K562 (cell line): ENCODE measurements around the gene ENDOU. TPM values are rescaled to one million over a fixed set of nuclear protein-coding genes. Genes with fewer than 3 reads are reported as not detected.
A peak's percentile ranks its signal among the peaks of the same experiment; 100 is the strongest.

ENCODE experiments used
- CEBPG ChIP-seq, 3 experiments: fragments of 200-800 bp in 1 of 3; sonication (Bioruptor generic) in 1 of 3; sonication (generic) in 1 of 3; formaldehyde crosslinking in 1 of 3; IDR thresholded peaks in 2 of 3; conservative IDR thresholded peaks in 1 of 3; 2 replicates each; pipeline versions ENCODE4 v1.6.1 to v1.8.0; 2016 to 2022; ENCODE audit warnings: missing compliant biosample characterization in 2 of 3, missing genetic modification characterization in 2 of 3, mild to moderate bottlenecking in 1 of 3, missing genetic modification reagents in 1 of 3
- TCF7L2 ChIP-seq: fragments of 150-350 bp; IDR thresholded peaks from 2 replicates; pipeline ENCODE4 v1.6.1; 2016; ENCODE audit warnings: low read depth, mild to moderate bottlenecking, low read length, moderate library complexity
- ZNF124 ChIP-seq: sonication (generic); formaldehyde crosslinking; IDR thresholded peaks from 2 replicates; pipeline ENCODE4 v1.8.1; 2022; ENCODE audit warnings: missing genetic modification reagents
- polyA plus RNA-seq, 8 experiments: library from polyadenylated mRNA; depleted of rRNA in 4 of 8; stranded (reverse) in 5 of 8; unstranded in 3 of 8; fragments of >200 nt; fragmentation: Nextera tagmentation in 2 of 8; fragmentation: Illumina TruSeq in 1 of 8; extraction: Ambion mirVana in 2 of 8; extraction: Trizol in 1 of 8; gene quantifications; 2 replicates each; pipeline versions ENCODE4 v1.2.1 to v1.2.3, GENCODE V29; 2011 to 2014; ENCODE audit warnings: inconsistent platforms in 1 of 8, missing spikeins in 1 of 8
- total RNA-seq, 7 experiments: library from RNA; depleted of rRNA in 6 of 7; stranded (reverse); fragments of >200 nt in 6 of 7; fragmentation: Illumina TruSeq in 2 of 7; extraction: Trizol in 2 of 7; gene quantifications; 2 replicates each; pipeline versions ENCODE4 v1.2.1 to v1.2.3, GENCODE V29; 2011 to 2021; ENCODE audit warnings: low replicate concordance in 1 of 7
- TF ChIP-seq, protein P1 (sequence below): fragments of 450-650 bp; IDR thresholded peaks from 2 replicates; pipeline ENCODE4 v1.6.1; 2017; ENCODE audit warnings: antibody characterized with exemption
- TF ChIP-seq, protein P2 (sequence below), 2 experiments: fragments of 450-650 bp in 1 of 2; sonication (generic) in 1 of 2; formaldehyde crosslinking in 1 of 2; IDR thresholded peaks in 1 of 2; conservative IDR thresholded peaks in 1 of 2; 2 replicates each; pipeline versions ENCODE4 v1.6.1 to v1.8.1; 2016 to 2023; ENCODE audit warnings: mild to moderate bottlenecking in 2 of 2, moderate library complexity in 2 of 2, inconsistent platforms in 1 of 2, missing genetic modification reagents in 1 of 2
- TF ChIP-seq, protein P3 (sequence below): conservative IDR thresholded peaks from 2 replicates; pipeline ENCODE4 v1.6.1; 2011; ENCODE audit warnings: low read depth, mild to moderate bottlenecking, low read length; ENCODE audit not compliant: control insufficient read depth

ENDOU gene
- total and polyA plus RNA-seq, 9 of the 15 experiments (the other 6 are each of a cell fraction or from before 2014, with no cell fraction given) = 0.03 TPM; not detected in 8

DNA sequence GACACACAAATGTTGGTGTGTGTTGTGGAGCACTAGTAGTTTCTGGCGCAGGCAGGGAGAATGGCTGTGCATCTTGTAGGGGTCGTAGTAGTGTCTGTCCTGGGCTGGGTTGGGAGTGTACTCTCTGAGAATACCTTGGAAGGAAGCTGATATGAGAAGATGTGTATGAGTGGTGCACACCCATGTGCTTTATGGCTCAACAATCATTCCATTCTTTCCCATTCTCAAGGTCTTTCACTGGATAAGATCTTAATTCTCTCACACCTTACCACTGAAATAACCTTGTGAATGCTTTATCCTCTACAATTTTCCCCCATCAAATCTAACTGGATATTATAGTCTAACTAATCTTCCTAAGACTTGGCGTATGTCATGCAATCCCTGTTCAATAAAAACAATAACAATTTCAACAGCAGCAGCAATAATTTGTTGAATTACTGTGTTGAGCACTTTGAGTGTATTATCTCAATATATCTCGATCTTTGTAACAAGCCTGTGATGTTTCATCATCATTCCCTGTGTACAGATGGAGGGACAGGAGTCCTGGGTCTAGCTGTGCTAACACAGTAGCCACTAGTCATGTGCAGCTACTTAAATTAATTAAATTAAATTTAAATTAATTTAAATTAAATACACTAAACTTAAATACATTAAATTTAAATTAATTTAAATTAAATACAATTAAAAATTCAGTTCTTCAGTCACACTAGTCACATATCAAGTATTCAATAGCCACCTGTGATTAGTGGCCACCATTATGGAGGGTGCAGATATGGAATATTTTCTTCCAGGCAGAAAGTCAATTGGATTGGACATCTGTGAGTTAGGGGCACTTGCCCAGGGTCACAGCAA lies 44.2 kb upstream of the ENDOU start (continued):
- TF ChIP-seq, protein P1, sequence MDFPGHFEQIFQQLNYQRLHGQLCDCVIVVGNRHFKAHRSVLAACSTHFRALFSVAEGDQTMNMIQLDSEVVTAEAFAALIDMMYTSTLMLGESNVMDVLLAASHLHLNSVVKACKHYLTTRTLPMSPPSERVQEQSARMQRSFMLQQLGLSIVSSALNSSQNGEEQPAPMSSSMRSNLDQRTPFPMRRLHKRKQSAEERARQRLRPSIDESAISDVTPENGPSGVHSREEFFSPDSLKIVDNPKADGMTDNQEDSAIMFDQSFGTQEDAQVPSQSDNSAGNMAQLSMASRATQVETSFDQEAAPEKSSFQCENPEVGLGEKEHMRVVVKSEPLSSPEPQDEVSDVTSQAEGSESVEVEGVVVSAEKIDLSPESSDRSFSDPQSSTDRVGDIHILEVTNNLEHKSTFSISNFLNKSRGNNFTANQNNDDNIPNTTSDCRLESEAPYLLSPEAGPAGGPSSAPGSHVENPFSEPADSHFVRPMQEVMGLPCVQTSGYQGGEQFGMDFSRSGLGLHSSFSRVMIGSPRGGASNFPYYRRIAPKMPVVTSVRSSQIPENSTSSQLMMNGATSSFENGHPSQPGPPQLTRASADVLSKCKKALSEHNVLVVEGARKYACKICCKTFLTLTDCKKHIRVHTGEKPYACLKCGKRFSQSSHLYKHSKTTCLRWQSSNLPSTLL = no peak
- TF ChIP-seq TCF7L2 (no peak), ZNF124 (no peak), CEBPG (CRISPR knock-in tag; IDR thresholded peaks at IDR 0.05) (peak; percentile 30; the same call in 1 of the 2 replicates), CEBPG (tag; conservative IDR thresholded peaks at IDR 0.05 in 1 of 2, IDR thresholded peaks at IDR 0.05 in 1 of 2) (no peak)
- TF ChIP-seq, protein P2, sequence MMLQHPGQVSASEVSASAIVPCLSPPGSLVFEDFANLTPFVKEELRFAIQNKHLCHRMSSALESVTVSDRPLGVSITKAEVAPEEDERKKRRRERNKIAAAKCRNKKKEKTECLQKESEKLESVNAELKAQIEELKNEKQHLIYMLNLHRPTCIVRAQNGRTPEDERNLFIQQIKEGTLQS (IDR thresholded peaks at IDR 0.05) = peak; percentile 86
- TF ChIP-seq, protein P2 (CRISPR knock-in tag; conservative IDR thresholded peaks at IDR 0.05) = no peak
- TF ChIP-seq, protein P3, sequence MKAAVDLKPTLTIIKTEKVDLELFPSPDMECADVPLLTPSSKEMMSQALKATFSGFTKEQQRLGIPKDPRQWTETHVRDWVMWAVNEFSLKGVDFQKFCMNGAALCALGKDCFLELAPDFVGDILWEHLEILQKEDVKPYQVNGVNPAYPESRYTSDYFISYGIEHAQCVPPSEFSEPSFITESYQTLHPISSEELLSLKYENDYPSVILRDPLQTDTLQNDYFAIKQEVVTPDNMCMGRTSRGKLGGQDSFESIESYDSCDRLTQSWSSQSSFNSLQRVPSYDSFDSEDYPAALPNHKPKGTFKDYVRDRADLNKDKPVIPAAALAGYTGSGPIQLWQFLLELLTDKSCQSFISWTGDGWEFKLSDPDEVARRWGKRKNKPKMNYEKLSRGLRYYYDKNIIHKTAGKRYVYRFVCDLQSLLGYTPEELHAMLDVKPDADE = no peak
